Breast epithelium (tissue), 3 donors: ENCODE data around the gene TRA2B.

Source experiments
- POLR2A ChIP-seq: fragments of 450-650 bp; IDR thresholded peaks from one replicate; pipeline ENCODE4 v1.6.1; 2016; ENCODE audit warnings: antibody characterized with exemption, mild to moderate bottlenecking, moderate library complexity
- TF ChIP-seq, protein P1 (sequence below), 3 donors: fragments of 450-650 bp; IDR thresholded peaks; one replicate each; pipeline ENCODE4 v1.5.1; 2016 to 2017; ENCODE audit warnings: antibody characterized with exemption in 3 of 3, mild to moderate bottlenecking in 3 of 3, moderate library complexity in 3 of 3

DNA sequence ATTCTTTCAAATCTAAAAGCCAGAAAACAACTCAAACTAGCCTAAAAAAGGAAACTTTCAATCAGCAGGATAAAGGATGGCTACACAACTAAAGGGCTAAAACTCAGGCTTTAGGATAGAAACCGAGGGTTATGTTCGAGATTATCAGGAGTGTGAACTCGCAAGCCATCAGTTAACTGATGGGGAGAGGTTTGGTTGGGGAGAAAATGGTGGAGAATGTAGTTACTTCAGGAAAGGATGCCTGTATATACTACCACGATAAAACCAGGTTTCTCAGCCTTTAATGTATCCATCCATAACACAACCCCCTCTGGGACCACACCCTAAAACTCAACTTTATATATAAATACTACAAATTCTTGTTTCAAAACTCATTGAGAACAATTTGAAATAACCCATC is 22.2 kb downstream of the TRA2B start:
- TF ChIP-seq, protein P1, sequence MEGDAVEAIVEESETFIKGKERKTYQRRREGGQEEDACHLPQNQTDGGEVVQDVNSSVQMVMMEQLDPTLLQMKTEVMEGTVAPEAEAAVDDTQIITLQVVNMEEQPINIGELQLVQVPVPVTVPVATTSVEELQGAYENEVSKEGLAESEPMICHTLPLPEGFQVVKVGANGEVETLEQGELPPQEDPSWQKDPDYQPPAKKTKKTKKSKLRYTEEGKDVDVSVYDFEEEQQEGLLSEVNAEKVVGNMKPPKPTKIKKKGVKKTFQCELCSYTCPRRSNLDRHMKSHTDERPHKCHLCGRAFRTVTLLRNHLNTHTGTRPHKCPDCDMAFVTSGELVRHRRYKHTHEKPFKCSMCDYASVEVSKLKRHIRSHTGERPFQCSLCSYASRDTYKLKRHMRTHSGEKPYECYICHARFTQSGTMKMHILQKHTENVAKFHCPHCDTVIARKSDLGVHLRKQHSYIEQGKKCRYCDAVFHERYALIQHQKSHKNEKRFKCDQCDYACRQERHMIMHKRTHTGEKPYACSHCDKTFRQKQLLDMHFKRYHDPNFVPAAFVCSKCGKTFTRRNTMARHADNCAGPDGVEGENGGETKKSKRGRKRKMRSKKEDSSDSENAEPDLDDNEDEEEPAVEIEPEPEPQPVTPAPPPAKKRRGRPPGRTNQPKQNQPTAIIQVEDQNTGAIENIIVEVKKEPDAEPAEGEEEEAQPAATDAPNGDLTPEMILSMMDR (IDR thresholded peaks at IDR 0.05): no peak
- no peak for TF ChIP-seq POLR2A
